Colonic mucosa (tissue), 4 donors: ENCODE results near the gene FAM47E. TPM values are rescaled to one million over a fixed set of nuclear protein-coding genes. Genes with fewer than 3 reads are reported as not detected.
"Not testable (repeated sequence)": the region's sequence is repeated elsewhere in the genome, so short reads cannot be mapped to it uniquely, and the experiment has no call there.

Experiments used
- DNase-seq: peaks from one replicate; pipeline ENCODE4 v3.0.0-alpha.2; 2020
- H3K27ac ChIP-seq: fragments of 200-600 bp; one replicate; pipeline ENCODE4 v1.8.0; 2021
- H3K27me3 ChIP-seq: fragments of 200-600 bp; one replicate; pipeline ENCODE4 v1.8.0; 2021
- H3K36me3 ChIP-seq: fragments of 200-600 bp; one replicate; pipeline ENCODE4 v1.8.0; 2021
- H3K4me1 ChIP-seq: fragments of 200-600 bp; one replicate; pipeline ENCODE4 v1.8.0; 2021; ENCODE audit warnings: mild to moderate bottlenecking
- H3K4me3 ChIP-seq: fragments of 200-600 bp; one replicate; pipeline ENCODE4 v1.8.0; 2021
- H3K9ac ChIP-seq, 2 donors: one replicate each; pipeline ENCODE4 v1.7.0; 2013; ENCODE audit warnings: control low read depth in 2 of 2, low read depth in 2 of 2, low read length in 2 of 2
- H3K9me3 ChIP-seq: fragments of 200-600 bp; one replicate; pipeline ENCODE4 v1.8.0; 2021
- CTCF ChIP-seq: fragments of 200-600 bp; IDR thresholded peaks from one replicate; pipeline ENCODE4 v1.8.0; 2022; ENCODE audit warnings: antibody characterized with exemption, mild to moderate bottlenecking
- intact Hi-C: fragments of 100-400 bp; cut with DNase I; formaldehyde crosslinking; loops from one replicate; pipeline ENCODE4 v1.14.1; 2022
- total RNA-seq, 2 donors: library from RNA; stranded (reverse); fragmentation: NEBNext Ultra II Directional in 1 of 2; extraction: Animal tissue kit (Norgen Biotek cat#: 25700) in 1 of 2; gene quantifications; one replicate each; pipeline ENCODE4 v1.2.1, GENCODE V29; 2021
- donor health status: healthy.
- donor health status: DM: no; HTN: no; CAD: no.
- donor health status: DM: no; HTN: no; CAD: no.

Gene FAM47E
- total RNA-seq, 2 donors from 2014 or later, result 3.9 to 4.8 TPM

- Histone ChIP-seq H3K9me3 (no peaks in the 10 kb centered on the region), H3K9ac (no peak overlapping the region), H3K4me1 (no peaks in the 10 kb centered on the region), H3K4me3 (no peak overlapping the region), H3K27me3 (no peaks in the 10 kb centered on the region), H3K36me3 (no peaks in the 10 kb centered on the region), H3K27ac (no peak overlapping the region)
- TF ChIP-seq CTCF, result no peak
- DNase-seq, result no peak
- intact Hi-C loops, result no loop called here
Observed at GRCh38 chr4:76279462-76279861, 27.9 kb downstream of the FAM47E start.

- Histone ChIP-seq H3K27ac (no peak overlapping the region), H3K36me3 (no peaks in the 10 kb centered on the region), H3K9ac (no peak overlapping the region), H3K27me3 (no peaks in the 10 kb centered on the region), H3K4me3 (no peak overlapping the region), H3K9me3 (no peaks in the 10 kb centered on the region), H3K4me1 (no peaks in the 10 kb centered on the region)
- TF ChIP-seq CTCF, result no peak
- intact Hi-C loops, result no loop called here
- DNase-seq, result no peak
Observed at GRCh38 chr4:76280488-76281441, 29.2 kb downstream of the FAM47E start.

- H3K27ac ChIP-seq, H3K36me3 ChIP-seq, intact Hi-C loops, H3K27me3 ChIP-seq, H3K4me3 ChIP-seq, H3K9ac ChIP-seq, DNase-seq, H3K4me1 ChIP-seq, H3K9me3 ChIP-seq: not testable (repeated sequence)
Observed at GRCh38 chr4:76281594-76281993, 30.1 kb downstream of the FAM47E start.

GRCh38 chr4:76282941-76283689 lies 31.6 kb downstream of the FAM47E start:
- no peaks in the 10 kb centered on the region for H3K4me1 ChIP-seq
- no peak overlapping the region for H3K4me3 ChIP-seq
- H3K9me3 ChIP-seq, result no peaks in the 10 kb centered on the region
- intact Hi-C loops, result no loop called here
- peak overlapping the region; percentile 24 for H3K27ac ChIP-seq
- H3K9ac ChIP-seq, result no peak overlapping the region
- H3K27me3 ChIP-seq, result no peaks in the 10 kb centered on the region
- H3K36me3 ChIP-seq, result no peaks in the 10 kb centered on the region
- TF ChIP-seq CTCF, result no peak
- DNase-seq, result no peak

GRCh38 chr4:76283900-76284299 lies 32.4 kb downstream of the FAM47E start:
- no peak for DNase-seq
- Histone ChIP-seq H3K9ac (no peak overlapping the region), H3K4me3 (no peak overlapping the region), H3K27me3 (no peaks in the 10 kb centered on the region), H3K27ac (no peak overlapping the region), H3K9me3 (no peaks in the 10 kb centered on the region), H3K4me1 (no peaks in the 10 kb centered on the region), H3K36me3 (no peaks in the 10 kb centered on the region)
- intact Hi-C loops, result no loop called here
- no peak for TF ChIP-seq CTCF

- DNase-seq, H3K27me3 ChIP-seq, H3K9ac ChIP-seq, H3K36me3 ChIP-seq, H3K4me1 ChIP-seq, H3K27ac ChIP-seq, H3K4me3 ChIP-seq, intact Hi-C loops, H3K9me3 ChIP-seq: not testable (repeated sequence)
Observed at GRCh38 chr4:76287811-76288210, 36.3 kb downstream of the FAM47E start.
